H1 (cell line): ENCODE measurements around the gene DENND2C. TPM values are rescaled to one million over a fixed set of nuclear protein-coding genes. Genes with fewer than 3 reads are reported as not detected.

Source experiments
- CTCF ChIA-PET: fragments of 300-600 bp; sonication (Branson Sonifier 250); formaldehyde crosslinking; loops from one replicate; lab custom pipeline; 2021; ENCODE audit not compliant: partially characterized antibody; lab: Charles Lee
- POLR2A ChIA-PET: fragments of 300-600 bp; sonication (Branson Sonifier 250); formaldehyde crosslinking; loops from one replicate; lab custom pipeline; 2021; ENCODE audit warnings: inconsistent platforms; ENCODE audit not compliant: partially characterized antibody; lab: Charles Lee
- DNase-seq, 2 experiments: peaks; one replicate each; pipeline versions ENCODE4 v3.0.0 to v3.0.0-alpha.2; 2010 to 2022; ENCODE audit warnings: low spot score in 2 of 2, low read depth in 1 of 2, mixed read lengths in 1 of 2
- FAIRE-seq: peaks from 2 replicates; lab custom pipeline; 2011; peaks lifted over from hg19 to GRCh38; lab: Jason Lieb, UNC
- H2AFZ ChIP-seq: 2 replicates; pipeline ENCODE4 v1.8.1; 2012; ENCODE audit warnings: low read length, inconsistent platforms
- H2AK5ac ChIP-seq: 2 replicates; pipeline ENCODE4 v1.6.1; 2013; ENCODE audit warnings: low read depth, low read length
- H2BK120ac ChIP-seq: replicated peaks from 2 replicates; pipeline ENCODE3; 2013; ENCODE audit warnings: low read depth, low read length, inconsistent platforms
- H2BK12ac ChIP-seq: 2 replicates; pipeline ENCODE4 v1.6.1; 2013; ENCODE audit warnings: low read depth, low read length
- H2BK15ac ChIP-seq: 2 replicates; pipeline ENCODE4 v1.6.1; 2013; ENCODE audit warnings: low read length
- H2BK20ac ChIP-seq: 2 replicates; pipeline ENCODE4 v1.6.1; 2013; ENCODE audit warnings: low read length
- H2BK5ac ChIP-seq: 2 replicates; pipeline ENCODE4 v1.6.1; 2013; ENCODE audit warnings: low read depth, low read length
- H3K14ac ChIP-seq: 2 replicates; pipeline ENCODE4 v1.6.1; 2013; ENCODE audit warnings: inconsistent platforms; ENCODE audit not compliant: insufficient read length
- H3K18ac ChIP-seq: 2 replicates; pipeline ENCODE4 v1.6.1; 2013; ENCODE audit warnings: low read length; ENCODE audit errors: extremely low read depth
- H3K23ac ChIP-seq: 2 replicates; pipeline ENCODE4 v1.6.1; 2013; ENCODE audit warnings: inconsistent platforms; ENCODE audit not compliant: insufficient read length
- H3K23me2 ChIP-seq: 2 replicates; pipeline ENCODE4 v1.6.1; 2013; ENCODE audit warnings: low read depth, low read length
- H3K27ac ChIP-seq: 2 replicates; pipeline ENCODE4 v1.6.1; 2011; ENCODE audit warnings: low read depth, low read length, inconsistent platforms
- H3K27me3 ChIP-seq, 4 experiments: replicated peaks in 1 of 4; 1 replicate in 1 of 4; 2 replicates in 3 of 4; pipeline versions ENCODE4 v1.6.1 to v1.8.1; 2011 to 2013; ENCODE audit warnings: low read length in 3 of 4, mild to moderate bottlenecking in 3 of 4, inconsistent platforms in 2 of 4, mixed read lengths in 2 of 4, moderate library complexity in 1 of 4; ENCODE audit not compliant: control insufficient read depth in 3 of 4, insufficient read depth in 3 of 4; ENCODE audit errors: extremely low read depth in 1 of 4
- H3K36me3 ChIP-seq, 4 experiments: 2 replicates each; pipeline versions ENCODE4 v1.6.1 to v1.8.1; 2011 to 2013; ENCODE audit warnings: mild to moderate bottlenecking in 4 of 4, low read length in 3 of 4, moderate library complexity in 2 of 4, control low read depth in 1 of 4, inconsistent platforms in 1 of 4; ENCODE audit not compliant: insufficient read depth in 4 of 4, control insufficient read depth in 2 of 4
- H3K4ac ChIP-seq: replicated peaks from 2 replicates; pipeline ENCODE3; 2013; ENCODE audit warnings: low read length, low read depth, mixed read lengths, inconsistent platforms; ENCODE audit not compliant: insufficient read length
- H3K4me1 ChIP-seq, 4 experiments: replicated peaks in 1 of 4; 1 replicate in 1 of 4; 2 replicates in 3 of 4; pipeline versions ENCODE4 v1.6.1 to v1.8.1; 2011 to 2013; ENCODE audit warnings: low read length in 3 of 4, inconsistent platforms in 2 of 4, mixed read lengths in 1 of 4; ENCODE audit not compliant: insufficient read depth in 4 of 4, control insufficient read depth in 3 of 4
- H3K4me2 ChIP-seq, 2 experiments: 2 replicates each; pipeline versions ENCODE4 v1.6.1 to v1.8.1; 2011 to 2013; ENCODE audit warnings: low read depth in 2 of 2, low read length in 2 of 2, control low read depth in 1 of 2, inconsistent platforms in 1 of 2, mild to moderate bottlenecking in 1 of 2; ENCODE audit not compliant: insufficient read depth in 1 of 2
- H3K4me3 ChIP-seq, 4 experiments: fragments of 200-600, 300-600 bp in 1 of 4; sonication (generic), shearing (Covaris generic), sonication (Bioruptor Twin) in 1 of 4; 2 replicates each; pipeline versions ENCODE4 v1.5.1 to v1.8.1; 2011 to 2016; ENCODE audit warnings: low read length in 4 of 4, low read depth in 3 of 4, control low read depth in 2 of 4, inconsistent platforms in 2 of 4, mild to moderate bottlenecking in 2 of 4, mixed read lengths in 1 of 4, moderate library complexity in 1 of 4; ENCODE audit not compliant: insufficient read depth in 2 of 4; ENCODE audit errors: extremely low read depth in 1 of 4
- H3K56ac ChIP-seq: replicated peaks from 2 replicates; pipeline ENCODE3; 2013; ENCODE audit warnings: low read depth, mild to moderate bottlenecking, mixed read lengths, low read length, inconsistent platforms; ENCODE audit not compliant: insufficient read length
- H3K79me1 ChIP-seq: 2 replicates; pipeline ENCODE4 v1.6.1; 2013; ENCODE audit warnings: low read depth, low read length, control low read depth
- H3K79me2 ChIP-seq, 2 experiments: 2 replicates each; pipeline versions ENCODE4 v1.6.1 to v1.8.1; 2012 to 2013; ENCODE audit warnings: low read length in 2 of 2, mild to moderate bottlenecking in 2 of 2, inconsistent platforms in 1 of 2; ENCODE audit not compliant: insufficient read depth in 2 of 2, control insufficient read depth in 1 of 2
- H3K9ac ChIP-seq, 4 experiments: replicated peaks in 1 of 4; 1 replicate in 1 of 4; 2 replicates in 3 of 4; pipeline versions ENCODE4 v1.6.1 to v1.8.1; 2011 to 2013; ENCODE audit warnings: low read depth in 3 of 4, low read length in 3 of 4, control low read depth in 2 of 4, mild to moderate bottlenecking in 2 of 4, moderate library complexity in 2 of 4, inconsistent platforms in 1 of 4; ENCODE audit errors: extremely low read depth in 1 of 4
- H3K9me3 ChIP-seq, 2 experiments: 2 replicates each; pipeline versions ENCODE4 v1.6.1 to v1.8.1; 2012 to 2013; ENCODE audit warnings: mild to moderate bottlenecking in 2 of 2, moderate library complexity in 2 of 2, control low read depth in 1 of 2, inconsistent platforms in 1 of 2, low read depth in 1 of 2, low read length in 1 of 2, mixed read lengths in 1 of 2; ENCODE audit not compliant: insufficient read depth in 2 of 2
- H4K20me1 ChIP-seq, 2 experiments: replicated peaks in 1 of 2; 2 replicates each; pipeline versions ENCODE3 to v1.8.1; 2011 to 2013; ENCODE audit warnings: inconsistent platforms in 2 of 2, low read length in 2 of 2, mild to moderate bottlenecking in 1 of 2; ENCODE audit not compliant: insufficient read depth in 2 of 2, control insufficient read depth in 1 of 2
- H4K5ac ChIP-seq: 2 replicates; pipeline ENCODE4 v1.6.1; 2013; ENCODE audit warnings: low read length, low read depth, mixed read lengths, inconsistent platforms; ENCODE audit not compliant: insufficient read length
- H4K8ac ChIP-seq: 2 replicates; pipeline ENCODE4 v1.8.0; 2013; ENCODE audit warnings: mild to moderate bottlenecking, moderate library complexity, low read length, inconsistent platforms; ENCODE audit not compliant: insufficient read depth; ENCODE audit errors: extremely low read depth
- H4K91ac ChIP-seq: replicated peaks from 2 replicates; pipeline ENCODE3; 2013; ENCODE audit warnings: low read length, mixed read lengths, inconsistent platforms; ENCODE audit not compliant: insufficient read length
- BCL11A ChIP-seq, 2 experiments: IDR thresholded peaks; one replicate each; pipeline ENCODE4 v1.6.1; 2011; ENCODE audit warnings: low read depth in 2 of 2, low read length in 2 of 2, mild to moderate bottlenecking in 2 of 2
- CEBPB ChIP-seq: IDR thresholded peaks from 2 replicates; pipeline ENCODE4 v1.6.1; 2012; ENCODE audit warnings: low read depth, low read length
- EGR1 ChIP-seq: IDR thresholded peaks from 2 replicates; pipeline ENCODE4 v1.6.1; 2011; ENCODE audit warnings: low read depth, low read length, borderline replicate concordance
- JUN ChIP-seq: IDR thresholded peaks from 2 replicates; pipeline ENCODE4 v1.6.1; 2011; ENCODE audit warnings: low read depth, mild to moderate bottlenecking, improper control_type of control experiment, low read length
- POU5F1 ChIP-seq: IDR thresholded peaks from 2 replicates; pipeline ENCODE4 v1.6.1; 2011; ENCODE audit warnings: low read depth, mild to moderate bottlenecking, low read length, moderate library complexity
- RBBP5 ChIP-seq: IDR thresholded peaks from 2 replicates; pipeline ENCODE4 v1.7.1; 2012; ENCODE audit warnings: low read depth, mild to moderate bottlenecking, inconsistent platforms, low read length, moderate library complexity, borderline replicate concordance
- RXRA ChIP-seq: IDR thresholded peaks from 2 replicates; pipeline ENCODE4 v1.6.1; 2011; ENCODE audit warnings: low read depth, mild to moderate bottlenecking, low read length, moderate library complexity; ENCODE audit not compliant: insufficient read depth
- SP1 ChIP-seq: IDR thresholded peaks from 2 replicates; pipeline ENCODE4 v1.6.1; 2011; ENCODE audit warnings: low read depth, low read length
- SP2 ChIP-seq: IDR thresholded peaks from 2 replicates; pipeline ENCODE4 v1.6.1; 2012; ENCODE audit warnings: mild to moderate bottlenecking, low read length, inconsistent platforms
- SRF ChIP-seq: IDR thresholded peaks from 2 replicates; pipeline ENCODE4 v1.6.1; 2011; ENCODE audit warnings: mild to moderate bottlenecking, low read depth, low read length, moderate library complexity
- TAF7 ChIP-seq: optimal IDR thresholded peaks from 2 replicates; pipeline ENCODE3; 2011; ENCODE audit warnings: low read depth, mild to moderate bottlenecking, inconsistent platforms, low read length, moderate library complexity, borderline replicate concordance
- TBP ChIP-seq: IDR thresholded peaks from 2 replicates; pipeline ENCODE4 v1.6.1; 2011; ENCODE audit warnings: low read depth, low read length, improper control_type of control experiment
- TEAD4 ChIP-seq: IDR thresholded peaks from 2 replicates; pipeline ENCODE4 v1.6.1; 2012; ENCODE audit warnings: low read depth, low read length, inconsistent platforms, mixed read lengths
- USF2 ChIP-seq: IDR thresholded peaks from 2 replicates; pipeline ENCODE4 v1.6.1; 2011; ENCODE audit warnings: low read length, improper control_type of control experiment
- ZNF274 ChIP-seq: IDR thresholded peaks from 2 replicates; pipeline ENCODE4 v1.7.0; 2012; ENCODE audit warnings: low read length, borderline replicate concordance; ENCODE audit errors: extremely low read depth
- WGBS, 2 experiments: shearing (Covaris generic) in 1 of 2; methylation state at CpG; one replicate each; pipeline versions ENCODE4 v1.1.6 to v1.1.7; 2013 to 2015; ENCODE audit warnings: low lambda C conversion rate in 2 of 2, mixed read lengths in 2 of 2, inconsistent platforms in 1 of 2, low coverage in 1 of 2, missing lambda C conversion rate in 1 of 2; ENCODE audit not compliant: insufficient replicate concordance in 2 of 2, insufficient coverage in 1 of 2, insufficient read length in 1 of 2; ENCODE audit errors: extremely low coverage in 1 of 2, missing lambda C conversion rate in 1 of 2; 5-methylcytosine and 5-hydroxymethylcytosine counted together
- polyA plus RNA-seq, 7 experiments: library from polyadenylated mRNA; depleted of rRNA in 3 of 7; stranded (reverse) in 5 of 7; unstranded in 2 of 7; fragments of >200 nt in 5 of 7; fragments of 200-250 nt in 2 of 7; gene quantifications; 1 replicate in 5 of 7; 2 replicates in 1 of 7; 4 replicates in 1 of 7; pipeline versions ENCODE4 v1.2.1 to v1.2.3, GENCODE V29; 2011 to 2013; ENCODE audit warnings: missing spikeins in 2 of 7, mixed read lengths in 2 of 7
- total RNA-seq: library from RNA; stranded (reverse); fragmentation: NEBNext Ultra II Directional; extraction: Animal tissue kit (Norgen Biotek cat#: 25700); gene quantifications from 2 replicates; pipeline ENCODE4 v1.2.1, GENCODE V29; 2021

The DENND2C gene
- total and polyA plus RNA-seq, 2 of the 8 experiments (the other 6 are each of a cell fraction or from before 2014, with no cell fraction given): 1.8 to 5.5 TPM

GRCh38 chr1:114668373-114668772 lies 1.5 kb downstream of the DENND2C start:
- no peak overlapping the region for H3K4ac ChIP-seq
- no peaks in the 10 kb centered on the region for H3K79me2 ChIP-seq
- no peak overlapping the region for H2BK15ac ChIP-seq
- H4K8ac ChIP-seq: no peak overlapping the region
- no peak overlapping the region for H3K23ac ChIP-seq
- 73 to 100% methylated on average over 1 to 4 of the region's 4 CpGs for WGBS, 2 experiments
- no peak overlapping the region for H3K14ac ChIP-seq
- H2BK120ac ChIP-seq: no peak overlapping the region
- POLR2A ChIA-PET: no interaction called here
- no peak overlapping the region for H2BK5ac ChIP-seq
- H2AFZ ChIP-seq: no peak overlapping the region
- H3K23me2 ChIP-seq: peaks cover 10% of the 10 kb centered on the region
- no peak overlapping the region for H3K56ac ChIP-seq
- H3K18ac ChIP-seq: no peak overlapping the region
- DNase-seq (no peak), FAIRE-seq (no peak)
- no peak overlapping the region for H3K27ac ChIP-seq
- no peak overlapping the region for H3K9ac ChIP-seq
- H3K4me3 ChIP-seq: peak overlapping the region in 1 of 4 experiments; percentile 82; a peak in 1 of 8 replicates
- peaks cover 0 to 4% (median 2%) of the 10 kb centered on the region in 4 experiments; a peak in 2 of 7 replicates for H3K27me3 ChIP-seq
- H4K91ac ChIP-seq: no peak overlapping the region
- CTCF ChIA-PET: interaction anchor here (0.8 kb wide), 1 partner anchor 84 kb away, joined by 3 read pairs; no protein-coding TSS in a partner anchor
- H3K4me2 ChIP-seq: no peak overlapping the region; a peak in 1 of 4 replicates
- no peak overlapping the region for H2BK12ac ChIP-seq
- H3K79me1 ChIP-seq: no peaks in the 10 kb centered on the region
- no peak overlapping the region for H2AK5ac ChIP-seq
- no peaks in the 10 kb centered on the region for H3K9me3 ChIP-seq
- H4K5ac ChIP-seq: no peak overlapping the region
- no peaks in the 10 kb centered on the region for H4K20me1 ChIP-seq
- H3K4me1 ChIP-seq: peaks cover 0 to 4% (median 1%) of the 10 kb centered on the region in 4 experiments; a peak in 1 of 7 replicates
- H2BK20ac ChIP-seq: no peak overlapping the region
- H3K36me3 ChIP-seq: no peaks in the 10 kb centered on the region
- TF ChIP-seq CEBPB (no peak), TBP (no peak), EGR1 (no peak), SP1 (no peak), TEAD4 (no peak), POU5F1 (no peak), TAF7 (no peak), RXRA (no peak), USF2 (no peak), ZNF274 (no peak), SRF (no peak), JUN (no peak), SP2 (no peak), BCL11A (IDR thresholded peaks at IDR 0.05; ENCODE audit: low read depth in 2 of 2, low read length in 2 of 2) (no peak), RBBP5 (no peak)
